SU-DHL-6 (cell line): ENCODE data around the gene RSPH1.

Experiments
- H2AFZ ChIP-seq: fragments of 200-600 bp; sonication (generic); 2 replicates; pipeline ENCODE4 v1.6.1; 2014; ENCODE audit warnings: low read depth, mild to moderate bottlenecking, moderate library complexity, mixed read lengths, antibody characterized with exemption, low read length; ENCODE audit not compliant: severe bottlenecking
- H3F3A ChIP-seq: fragments of 200-600 bp; shearing (Covaris generic); 2 replicates; pipeline ENCODE4 v1.6.0; 2016; ENCODE audit warnings: antibody characterized with exemption, mild to moderate bottlenecking; ENCODE audit not compliant: insufficient read depth
- H3K27ac ChIP-seq: fragments of 200-600 bp; sonication (generic); 2 replicates; pipeline ENCODE4 v1.5.1; 2016; ENCODE audit warnings: low read depth, mild to moderate bottlenecking, low read length, moderate library complexity, mixed read lengths
- H3K27me3 ChIP-seq: fragments of 200-600 bp; sonication (generic), shearing (Covaris generic); 2 replicates; pipeline ENCODE4 v1.6.0; 2014; ENCODE audit warnings: mild to moderate bottlenecking, low read length
- H3K36me3 ChIP-seq: fragments of 200-600 bp; sonication (generic); 2 replicates; pipeline ENCODE4 v1.6.1; 2014; ENCODE audit warnings: mild to moderate bottlenecking, low read length, mixed read lengths
- H3K4me2 ChIP-seq: fragments of 300-600, 200-600 bp; shearing (Covaris generic), sonication (generic); 2 replicates; pipeline ENCODE4 v1.6.0; 2014; ENCODE audit warnings: low read length, low read depth, mild to moderate bottlenecking; ENCODE audit not compliant: poor library complexity, severe bottlenecking
- H3K4me3 ChIP-seq: fragments of 200-600 bp; sonication (generic); 2 replicates; pipeline ENCODE4 v1.5.1; 2014; ENCODE audit warnings: antibody characterized with exemption, low read length, mild to moderate bottlenecking, mixed read lengths; ENCODE audit not compliant: insufficient read depth, poor library complexity, severe bottlenecking
- H3K79me2 ChIP-seq: fragments of 200-600 bp; sonication (generic); 2 replicates; pipeline ENCODE4 v1.6.1; 2014; ENCODE audit warnings: mild to moderate bottlenecking, low read length, moderate library complexity; ENCODE audit not compliant: insufficient read depth
- H3K9ac ChIP-seq: fragments of 200-600 bp; sonication (generic); 2 replicates; pipeline ENCODE4 v1.7.0; 2014; ENCODE audit warnings: mild to moderate bottlenecking, low read length
- H3K9me2 ChIP-seq: fragments of 200-600 bp; sonication (generic); replicated peaks from 2 replicates; pipeline ENCODE4 v1.6.1; 2014; ENCODE audit warnings: low read length; ENCODE audit not compliant: insufficient read depth
- H3K9me3 ChIP-seq: fragments of 200-600 bp; sonication (generic); 2 replicates; pipeline ENCODE4 v1.6.1; 2014; ENCODE audit warnings: low read length, mixed read lengths; ENCODE audit not compliant: insufficient read depth
- H4K20me1 ChIP-seq: fragments of 200-600 bp; sonication (generic); 2 replicates; pipeline ENCODE4 v1.6.1; 2014; ENCODE audit warnings: low read depth, mild to moderate bottlenecking, antibody characterized with exemption, low read length, moderate library complexity, mixed read lengths
- CTCF ChIP-seq: fragments of 200-600 bp; sonication (generic); IDR thresholded peaks from one replicate; pipeline ENCODE4 v1.5.1; 2017; ENCODE audit warnings: antibody characterized with exemption, mild to moderate bottlenecking, low read length, moderate library complexity; ENCODE audit not compliant: insufficient read depth, poor library complexity, severe bottlenecking
- EZH2phosphoT487 ChIP-seq: fragments of 200-600 bp; sonication (generic), shearing (Covaris generic); conservative IDR thresholded peaks from 2 replicates; pipeline ENCODE4 v1.6.1; 2018; ENCODE audit warnings: mild to moderate bottlenecking, antibody characterized with exemption, low read length, moderate library complexity, mixed read lengths

The RSPH1 gene

GRCh38 chr21:42525676-42526378 is 29.8 kb upstream of the RSPH1 start:
- H3K36me3 ChIP-seq = 0 out of 2 replicates have a peak, but pooled peaks cover 2% of the 10 kb centered on the region
- peak overlapping the region; percentile 93 for H3K27ac ChIP-seq
- no peaks in the 10 kb centered on the region for H4K20me1 ChIP-seq
- no peaks in the 10 kb centered on the region for H3K27me3 ChIP-seq
- H3K9ac ChIP-seq = peak overlapping the region; percentile 54; the same call in 1 of the 2 replicates
- H2AFZ ChIP-seq = no peak overlapping the region
- H3K4me2 ChIP-seq = peak overlapping the region; percentile 80
- peaks cover 65% of the 10 kb centered on the region for H3F3A ChIP-seq
- TF ChIP-seq CTCF (no peak), EZH2phosphoT487 (no peak)
- H3K4me3 ChIP-seq = no peak overlapping the region
- H3K9me2 ChIP-seq = no peaks in the 10 kb centered on the region
- peaks cover 21% of the 10 kb centered on the region; the same call in 1 of the 2 replicates for H3K79me2 ChIP-seq
- no peaks in the 10 kb centered on the region for H3K9me3 ChIP-seq

- Histone ChIP-seq H3K9me3 (no peaks in the 10 kb centered on the region), H2AFZ (no peak overlapping the region), H3K4me2 (peak overlapping the region; percentile 80), H3F3A (peaks cover 62% of the 10 kb centered on the region), H3K27me3 (no peaks in the 10 kb centered on the region), H3K9ac (peak overlapping the region; percentile 54), H3K4me3 (peak overlapping the region; percentile 31), H3K79me2 (peaks cover 21% of the 10 kb centered on the region; the same call in 1 of the 2 replicates), H4K20me1 (no peaks in the 10 kb centered on the region), H3K36me3 (0 out of 2 replicates have a peak, but pooled peaks cover 2% of the 10 kb centered on the region), H3K27ac (peak overlapping the region; percentile 93), H3K9me2 (no peaks in the 10 kb centered on the region)
- TF ChIP-seq EZH2phosphoT487 = no peak
- no peak for TF ChIP-seq CTCF
These were observed 29.1 kb upstream of the RSPH1 start for GRCh38 chr21:42525029-42525581.

- H2AFZ ChIP-seq = no peak overlapping the region
- peak overlapping the region; percentile 80 for H3K4me2 ChIP-seq
These were observed 28.5 kb upstream of the RSPH1 start for GRCh38 chr21:42524341-42525028.

More at GRCh38 chr21:42524341-42525028, 28.5 kb upstream of the RSPH1 start:
- Histone ChIP-seq H3K27ac (peak overlapping the region; percentile 93), H3K9ac (peak overlapping the region; percentile 54), H4K20me1 (no peaks in the 10 kb centered on the region), H3K36me3 (0 out of 2 replicates have a peak, but pooled peaks cover 4% of the 10 kb centered on the region), H3K4me3 (peak overlapping the region; percentile 31), H3K79me2 (peaks cover 16% of the 10 kb centered on the region; the same call in 1 of the 2 replicates), H3K9me2 (no peaks in the 10 kb centered on the region), H3K9me3 (no peaks in the 10 kb centered on the region), H3K27me3 (no peaks in the 10 kb centered on the region), H3F3A (peaks cover 56% of the 10 kb centered on the region)
- TF ChIP-seq CTCF (no peak), EZH2phosphoT487 (no peak)
